GM21423 (cell line): Measurements from ENCODE around the gene TNFRSF12A.

ENCODE experiments used
- ATAC-seq: cut with Tn5 transposase; IDR thresholded peaks from one replicate; pipeline ENCODE4 v1.9.1; 2021; ENCODE audit warnings: mild to moderate bottlenecking, moderate library complexity; ENCODE audit not compliant: unreplicated experiment

TNFRSF12A gene

DNA sequence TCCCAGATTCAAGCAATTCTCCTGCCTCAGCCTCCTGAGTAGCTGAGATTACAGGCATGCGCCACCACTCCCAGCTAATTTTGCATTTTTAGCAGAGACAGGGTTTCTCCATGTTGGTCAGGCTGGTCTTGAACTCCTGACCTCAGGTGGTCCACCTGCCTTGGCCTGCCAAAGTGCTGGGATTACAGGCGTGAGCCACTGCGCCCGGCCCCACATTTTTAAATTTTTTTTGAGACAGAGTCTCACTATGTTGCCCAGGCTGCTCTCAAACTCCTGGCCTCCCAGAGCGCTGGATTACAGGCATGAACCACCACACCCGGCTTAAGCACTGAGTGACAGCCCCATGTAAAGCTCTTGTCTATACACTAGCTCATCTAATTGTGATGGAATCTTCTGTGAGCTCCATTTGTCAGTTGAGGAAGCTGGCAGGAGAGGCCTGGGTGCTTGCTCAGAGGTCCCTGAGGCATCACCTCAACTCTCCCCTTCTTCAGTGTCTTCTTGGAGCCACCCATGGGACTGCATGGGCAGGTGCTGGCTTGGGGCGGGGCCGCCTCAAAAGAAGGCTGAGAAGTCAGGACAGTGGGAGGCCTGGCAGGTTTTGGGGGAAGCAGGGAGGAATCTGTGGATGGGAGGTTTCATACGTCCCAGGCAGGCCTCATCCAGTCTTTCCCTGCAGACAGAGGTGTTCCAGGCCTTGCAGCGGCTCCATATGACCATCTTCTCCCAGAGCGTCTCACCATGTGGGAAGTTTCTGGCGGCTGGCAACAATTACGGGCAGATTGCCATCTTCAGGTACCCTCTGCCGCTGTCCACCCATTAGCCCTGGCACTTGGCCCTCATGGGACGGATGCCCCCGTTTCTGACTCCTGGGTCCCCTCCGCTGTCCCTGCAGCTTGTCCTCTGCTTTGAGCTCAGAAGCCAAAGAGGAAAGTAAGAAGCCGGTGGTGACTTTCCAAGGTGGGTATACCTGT is 5.1 kb downstream of the TNFRSF12A start:
- no peak for ATAC-seq

DNA sequence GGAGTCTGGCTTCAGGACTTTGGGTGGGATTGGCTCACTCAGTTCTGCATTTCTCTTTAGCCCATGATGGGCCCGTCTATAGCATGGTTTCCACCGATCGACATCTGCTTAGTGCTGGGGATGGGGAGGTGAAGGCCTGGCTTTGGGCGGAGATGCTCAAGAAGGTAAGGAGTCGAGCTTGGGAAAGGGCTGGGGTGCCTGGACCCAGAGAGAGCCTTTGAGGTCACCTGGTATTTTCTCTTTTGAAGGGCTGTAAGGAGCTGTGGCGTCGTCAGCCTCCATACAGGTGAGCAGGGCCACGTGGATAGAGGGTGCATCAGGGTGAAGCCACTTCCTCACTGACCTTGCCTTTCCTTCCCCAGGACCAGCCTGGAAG is 5.8 kb downstream of the TNFRSF12A start:
- no peak for ATAC-seq

GRCh38 chr16:3026609-3027488 is 6.7 kb downstream of the TNFRSF12A start:
- ATAC-seq, result no peak

DNA sequence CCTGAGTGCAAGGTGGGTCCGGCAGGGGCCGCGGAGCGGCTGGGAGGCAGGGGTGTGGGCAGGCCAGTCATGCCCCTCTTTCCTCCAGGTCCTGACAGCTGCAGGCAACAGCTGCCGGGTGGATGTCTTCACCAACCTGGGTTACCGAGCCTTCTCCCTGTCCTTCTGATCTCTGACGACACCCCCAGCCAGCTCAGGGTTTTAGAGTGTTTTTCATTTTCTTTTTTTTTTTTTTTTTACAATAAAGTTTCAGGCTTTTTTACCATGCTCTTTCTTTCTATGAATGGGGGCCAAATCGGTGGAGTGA is 7.3 kb downstream of the TNFRSF12A start:
- no peak for ATAC-seq

DNA sequence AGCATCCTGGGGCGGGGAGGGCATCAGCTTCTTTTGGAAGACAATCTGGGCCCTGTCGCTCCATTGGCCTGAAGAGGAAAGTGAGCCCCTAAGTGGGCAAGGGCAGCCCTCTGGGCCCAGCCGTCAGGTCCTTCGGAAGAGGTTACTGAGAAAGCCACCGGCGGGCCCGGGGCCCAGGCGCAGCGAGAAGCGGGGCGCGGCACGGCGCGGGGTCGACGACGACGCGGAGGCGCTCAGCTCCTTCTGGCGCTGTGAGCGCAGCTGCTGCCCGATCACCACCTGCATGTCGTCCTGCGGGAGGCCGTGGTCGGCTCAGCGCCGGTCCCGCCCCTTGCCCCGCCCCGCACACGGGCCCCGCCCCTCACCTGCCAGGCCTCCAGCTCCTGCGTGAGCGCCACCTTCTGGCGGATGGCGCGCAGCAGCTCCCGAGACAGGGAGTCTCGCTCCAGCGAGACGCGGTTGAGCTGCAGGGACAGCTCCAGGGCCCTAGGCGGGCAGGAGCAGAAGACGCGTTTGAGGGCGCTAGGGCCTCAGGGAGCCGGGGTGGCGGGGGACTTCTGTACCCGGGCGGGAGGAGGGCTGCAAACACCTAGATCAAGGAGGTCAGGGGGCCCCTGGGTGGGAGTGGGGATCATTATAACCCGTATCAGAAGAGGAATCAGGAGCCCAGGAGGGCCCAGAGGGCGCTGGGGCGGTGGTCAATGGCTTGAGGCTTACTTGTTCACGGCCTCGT is 8.0 kb downstream of the TNFRSF12A start:
- no peak for ATAC-seq

DNA sequence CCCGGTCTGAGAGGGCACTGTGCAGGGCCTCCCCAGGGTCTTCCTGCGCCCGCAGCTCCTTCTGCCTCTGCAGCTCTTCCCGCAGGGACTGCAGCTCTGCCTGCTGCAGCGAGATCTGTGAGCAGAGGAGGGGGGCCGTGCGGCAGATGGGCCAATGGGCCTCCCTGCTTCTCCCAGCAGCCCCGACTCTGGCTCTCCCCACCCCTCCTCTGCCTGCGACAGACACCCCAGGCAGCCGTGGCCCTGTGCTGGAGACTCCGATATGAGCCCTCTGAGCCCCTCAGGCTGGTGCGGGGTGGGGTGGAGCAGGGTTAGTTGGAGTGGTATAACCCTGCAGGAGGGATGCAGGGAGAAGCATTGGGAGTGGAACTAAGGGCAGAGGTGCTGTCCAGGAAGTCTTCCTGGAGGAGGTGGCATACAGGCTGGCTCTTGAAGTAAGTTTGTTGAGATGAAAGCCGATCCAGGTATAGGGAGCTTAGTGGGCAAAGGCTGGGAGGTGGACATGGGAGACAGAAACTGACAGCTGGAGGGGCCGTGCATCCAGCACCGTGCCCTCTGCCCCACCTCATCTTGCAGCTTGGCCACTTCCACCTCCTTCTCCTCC is 8.7 kb downstream of the TNFRSF12A start:
- no peak for ATAC-seq

DNA sequence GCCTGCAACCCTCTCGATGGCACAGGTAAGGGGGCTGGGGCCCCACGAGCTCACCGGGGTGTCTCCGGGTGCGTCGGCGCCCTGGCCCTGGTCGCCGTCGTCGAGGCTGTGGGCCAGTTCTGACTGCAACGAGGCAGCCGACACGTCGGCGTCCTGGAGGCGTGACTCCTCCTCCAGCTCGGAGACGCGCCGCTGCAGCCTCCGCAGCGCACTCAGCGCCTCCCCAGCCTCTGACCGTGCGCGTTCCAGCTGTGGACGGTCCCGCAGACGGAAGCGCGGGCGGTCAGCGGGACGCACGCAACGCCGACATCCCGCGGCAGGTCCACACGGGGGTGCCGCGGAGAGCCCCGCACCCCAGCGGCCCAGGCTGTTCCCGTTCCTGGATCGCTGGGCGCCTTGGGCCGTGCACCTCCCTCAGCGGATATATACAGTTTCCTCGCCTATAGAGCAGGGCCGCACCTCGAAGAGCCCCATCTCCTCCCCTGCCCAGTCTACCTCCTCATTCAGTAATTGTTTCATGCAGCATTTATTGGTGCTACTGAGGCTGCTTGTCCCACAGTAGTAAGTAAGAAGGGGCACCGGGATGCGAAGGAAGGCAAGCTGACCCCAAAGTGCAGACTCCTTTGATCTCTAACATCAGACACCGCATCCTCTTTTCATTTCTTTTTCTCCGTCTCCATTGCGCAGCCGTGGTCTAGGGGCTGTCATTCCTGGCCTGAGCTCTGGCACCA is 9.5 kb downstream of the TNFRSF12A start:
- no peak for ATAC-seq

GRCh38 chr16:3030222-3031212 is 10.3 kb downstream of the TNFRSF12A start:
- no peak for ATAC-seq

GRCh38 chr16:3032624-3033023 is 12.5 kb downstream of the TNFRSF12A start:
- ATAC-seq, result no peak

GRCh38 chr16:3035289-3035971 is 15.3 kb downstream of the TNFRSF12A start:
- no peak for ATAC-seq

DNA sequence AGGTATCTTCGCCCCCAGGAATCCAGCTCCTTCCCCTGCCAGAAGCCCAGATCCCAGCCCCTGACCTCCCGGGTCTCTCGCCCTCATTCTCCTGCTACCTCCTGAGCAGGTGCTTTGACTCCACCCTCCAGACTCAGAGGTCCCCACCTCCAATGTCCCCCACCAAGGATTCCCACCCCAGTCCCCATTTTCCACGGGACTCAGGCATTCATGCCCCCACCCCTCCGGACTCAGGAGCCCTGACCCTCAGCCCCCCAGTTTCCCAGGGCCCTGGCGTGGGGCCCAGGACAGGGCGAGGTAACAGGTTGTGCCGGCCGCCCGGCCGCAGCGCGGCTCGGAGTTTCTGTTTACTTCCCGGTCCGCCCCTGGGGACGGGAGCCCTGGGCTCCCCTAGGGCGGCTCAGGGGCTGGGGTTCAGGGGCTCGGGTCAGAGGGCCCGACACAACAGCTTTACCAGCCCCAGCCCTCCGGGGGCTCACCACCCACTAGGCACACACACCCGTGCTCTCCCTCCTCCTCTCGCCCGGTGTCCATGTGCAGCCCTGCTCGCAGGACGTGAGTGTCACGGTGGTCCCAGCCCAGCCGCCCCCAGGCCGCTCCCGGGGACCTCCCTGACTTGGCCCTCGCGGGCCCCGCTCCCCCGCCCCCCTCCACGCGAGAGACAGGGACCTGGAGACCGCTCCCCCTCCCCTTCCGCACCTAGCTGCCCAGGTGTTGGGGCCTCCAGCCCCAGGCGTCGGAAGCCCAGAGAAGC is 16.0 kb downstream of the TNFRSF12A start:
- ATAC-seq, result no peak

DNA sequence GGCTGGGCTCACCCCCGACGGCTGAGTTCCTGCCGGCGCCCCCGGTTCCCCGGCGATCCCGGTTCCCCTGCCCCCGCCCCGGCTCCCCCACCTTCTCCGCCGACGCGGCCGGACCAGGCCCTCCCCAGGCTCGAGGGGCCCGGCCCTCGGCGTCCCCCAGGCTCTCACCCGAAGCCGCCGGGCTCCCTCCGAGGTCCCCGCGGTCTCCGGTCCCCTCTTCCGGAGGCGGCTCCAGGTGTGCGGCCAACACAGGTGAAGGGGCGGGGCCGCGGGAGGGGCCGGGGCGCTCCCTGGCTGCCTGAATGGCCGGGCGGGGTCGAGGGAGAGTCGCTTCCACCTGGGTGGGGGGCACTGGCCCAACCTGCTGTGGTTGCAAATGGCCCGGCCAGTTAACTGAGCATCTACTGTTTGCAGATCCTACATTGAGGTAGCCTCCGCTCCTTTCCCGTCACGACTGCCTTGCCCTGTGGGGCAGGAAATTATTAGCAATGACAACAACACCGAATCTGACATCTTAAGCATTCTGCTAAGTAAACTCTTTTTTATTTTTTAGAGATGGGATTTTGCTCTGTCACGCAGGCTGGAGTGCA is 16.7 kb downstream of the TNFRSF12A start, which contains the start of gene BICDL2:
Gene BICDL2, minus strand, starts transcription at position 219 of the 590 bp plus-strand sequence. CDS start 1,448 bp downstream, outside the sequence.
- no peak for ATAC-seq

GRCh38 chr16:3038256-3038655 is 18.1 kb downstream of the TNFRSF12A start:
- ATAC-seq, result no peak

DNA sequence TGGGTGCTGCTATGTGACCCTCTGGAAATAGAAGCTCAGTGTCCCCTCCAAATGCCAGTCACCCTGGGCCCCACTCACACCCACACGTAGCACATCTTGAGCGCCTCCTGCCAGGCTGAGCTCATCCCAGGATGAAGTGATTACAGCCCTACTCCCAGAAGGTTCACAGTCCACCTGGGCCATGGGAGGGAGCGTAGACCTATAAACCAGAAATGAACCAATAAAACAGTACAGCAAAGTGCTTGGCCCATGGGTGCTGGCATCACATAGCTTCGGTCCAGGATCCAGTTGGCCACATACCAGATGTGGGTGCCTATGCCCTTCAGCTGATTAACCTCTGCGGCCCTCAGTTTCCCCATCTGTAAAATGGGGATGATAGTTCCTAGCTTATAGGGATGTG is 18.7 kb downstream of the TNFRSF12A start:
- no peak for ATAC-seq

- ATAC-seq, result no peak
Measured at GRCh38 chr16:3042376-3042775, 22.2 kb downstream of the TNFRSF12A start.

DNA sequence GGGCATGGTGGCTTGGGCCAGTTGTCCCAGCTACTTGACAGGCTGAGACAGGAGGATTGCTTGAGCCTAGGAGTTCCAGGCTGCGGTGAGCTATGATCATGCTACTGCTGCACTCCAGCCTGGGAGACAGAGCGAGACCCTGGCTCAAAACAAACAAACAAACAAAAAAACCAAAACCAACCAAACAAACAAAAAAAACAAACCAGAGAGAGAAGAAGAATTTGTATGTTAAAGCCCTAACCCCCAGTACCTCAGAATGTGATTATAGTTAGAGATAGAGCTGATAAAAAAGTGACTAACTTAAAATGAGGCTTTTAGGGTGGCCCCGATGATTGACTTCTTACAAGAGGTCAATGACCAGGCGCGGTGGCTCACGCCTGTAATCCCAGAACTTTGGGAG is 24.5 kb downstream of the TNFRSF12A start:
- ATAC-seq, result no peak
